ENCODE data around the gene PANK2. TPM values are rescaled to one million over a fixed set of nuclear protein-coding genes. Genes with fewer than 3 reads are reported as not detected.
"Not testable (repeated sequence)": the region's sequence is repeated elsewhere in the genome, so short reads cannot be mapped to it uniquely, and the experiment has no call there.

Gene PANK2
- total RNA-seq, 1 donor from 2014 or later: 68.4 TPM

DNA sequence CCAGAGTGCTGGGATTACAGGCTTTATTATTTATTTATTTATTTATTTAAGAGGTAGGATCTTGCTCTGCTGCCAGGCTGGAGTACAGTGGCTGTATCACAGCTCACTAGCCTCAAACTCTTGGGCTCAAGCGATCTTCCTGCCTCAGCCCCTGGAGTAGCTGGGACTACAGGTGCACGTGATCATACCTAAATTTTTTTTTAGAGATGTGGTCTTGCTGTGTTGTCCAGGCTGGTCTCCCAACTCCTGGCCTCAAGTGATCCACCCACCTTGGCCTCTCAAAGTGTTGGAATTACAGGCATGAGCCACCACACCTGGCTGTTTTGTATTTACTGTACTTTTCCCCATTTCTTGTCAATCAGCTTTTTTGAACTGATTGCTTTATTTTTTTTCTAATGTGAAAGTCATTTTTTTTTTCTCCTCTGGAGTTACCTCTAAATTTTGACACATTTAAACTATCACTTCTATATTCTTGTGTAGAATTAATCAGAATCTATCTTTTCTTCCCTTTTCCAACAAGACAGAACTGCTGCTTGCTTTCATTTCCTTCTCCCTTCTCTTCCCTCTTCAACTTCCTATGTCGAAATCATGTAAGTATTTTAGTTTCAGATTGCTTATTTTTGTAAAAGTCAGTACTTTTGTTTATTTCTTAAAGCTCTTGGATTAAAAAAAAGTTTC lies 12.0 kb downstream of the PANK2 start:
- no peak for DNase-seq (ENCODE audit: low read depth)

DNA sequence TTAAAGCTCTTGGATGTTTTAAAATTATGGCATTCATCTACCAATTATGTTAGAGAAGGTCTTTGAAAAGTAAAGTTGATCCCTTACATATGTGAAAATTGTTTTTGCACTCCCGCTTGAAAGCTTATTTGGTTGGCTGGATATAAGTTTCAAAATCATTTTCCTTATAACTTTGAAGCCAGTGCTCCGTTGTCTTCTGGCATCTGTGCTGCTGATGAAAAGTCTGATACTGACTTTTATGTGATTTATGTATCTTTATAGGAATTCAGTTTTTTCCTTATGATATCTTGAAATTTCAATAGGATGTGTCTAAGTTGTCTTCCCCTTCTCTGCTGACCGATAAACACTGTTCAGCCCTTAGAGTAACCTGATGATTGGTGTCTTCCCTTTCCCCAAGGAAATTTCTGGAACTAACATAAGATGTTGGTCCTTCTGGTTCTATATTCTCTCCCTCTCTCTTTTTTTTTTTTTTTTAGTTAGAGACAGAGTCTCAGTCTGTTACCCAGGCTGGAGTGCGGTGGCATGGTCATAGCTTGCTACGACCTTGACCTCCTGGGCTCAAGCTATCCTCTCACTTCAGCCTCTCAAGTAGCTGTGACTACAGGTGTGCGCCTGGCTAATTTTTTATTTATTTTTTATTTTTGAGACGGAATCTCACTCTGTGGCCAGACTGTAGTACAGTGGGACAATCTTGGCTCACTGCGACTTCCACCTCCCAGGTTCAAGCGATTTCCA lies 12.7 kb downstream of the PANK2 start:
- no peak for DNase-seq (ENCODE audit: low read depth)

DNA sequence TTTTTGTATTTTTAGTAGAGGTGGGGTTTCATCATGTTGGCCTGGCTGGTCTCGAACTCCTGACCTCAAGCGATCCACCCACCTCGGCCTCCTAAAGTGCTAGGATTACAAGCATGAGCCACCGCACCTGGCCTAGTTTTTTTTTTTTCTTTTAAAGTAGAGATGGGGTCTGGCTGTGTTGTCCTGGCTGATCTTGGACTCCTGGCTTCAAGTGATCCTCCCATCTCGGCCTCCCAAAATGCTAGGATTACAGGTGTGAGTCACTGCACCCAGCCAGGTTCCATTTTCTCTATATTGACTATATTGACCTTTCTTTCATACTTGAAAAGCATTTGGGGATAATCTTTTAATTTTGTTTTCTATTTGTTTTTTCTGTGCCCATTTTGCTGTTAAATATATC lies 13.3 kb downstream of the PANK2 start:
- no peak for DNase-seq (ENCODE audit: low read depth)

DNA sequence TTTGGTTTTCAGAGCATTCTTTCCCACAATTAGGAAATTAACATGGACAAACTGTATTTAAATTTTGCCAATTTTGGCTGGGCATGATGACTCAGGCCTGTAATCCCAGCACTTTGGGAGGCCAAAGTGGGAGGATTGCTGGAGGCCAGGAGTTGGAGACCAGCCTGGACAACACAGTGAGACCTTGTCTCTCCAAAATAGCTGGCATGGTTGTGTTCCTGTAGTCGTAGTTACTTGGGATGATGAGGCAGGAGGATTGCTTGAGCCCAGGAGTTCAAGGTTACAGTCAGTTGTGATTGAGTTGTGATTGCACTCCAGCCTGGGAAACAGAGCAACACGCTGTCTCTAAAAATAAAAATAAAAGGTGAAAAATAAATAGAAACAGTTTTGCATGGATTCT lies 15.0 kb downstream of the PANK2 start:
- no peak for DNase-seq (ENCODE audit: low read depth)

DNA sequence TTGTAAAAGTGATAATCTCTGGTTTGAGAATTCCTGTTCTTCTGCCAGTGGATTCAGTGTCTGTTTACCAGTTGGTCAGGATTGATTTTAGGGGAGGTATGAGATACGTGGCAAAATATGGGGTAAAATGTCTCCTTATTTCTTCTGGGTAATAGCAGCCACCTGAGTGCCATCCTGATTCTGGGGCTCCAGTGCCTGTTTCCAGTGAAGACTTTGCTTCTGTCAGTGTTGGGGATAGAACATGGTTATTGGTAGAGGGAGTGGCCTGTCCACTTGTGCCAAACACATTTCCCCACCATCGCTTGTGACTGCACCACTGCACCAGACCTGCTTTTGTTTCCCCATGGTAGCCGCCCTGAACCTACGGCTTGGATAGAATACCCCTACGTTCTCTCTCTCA lies 15.7 kb downstream of the PANK2 start:
- DNase-seq (ENCODE audit: low read depth): no peak

DNA sequence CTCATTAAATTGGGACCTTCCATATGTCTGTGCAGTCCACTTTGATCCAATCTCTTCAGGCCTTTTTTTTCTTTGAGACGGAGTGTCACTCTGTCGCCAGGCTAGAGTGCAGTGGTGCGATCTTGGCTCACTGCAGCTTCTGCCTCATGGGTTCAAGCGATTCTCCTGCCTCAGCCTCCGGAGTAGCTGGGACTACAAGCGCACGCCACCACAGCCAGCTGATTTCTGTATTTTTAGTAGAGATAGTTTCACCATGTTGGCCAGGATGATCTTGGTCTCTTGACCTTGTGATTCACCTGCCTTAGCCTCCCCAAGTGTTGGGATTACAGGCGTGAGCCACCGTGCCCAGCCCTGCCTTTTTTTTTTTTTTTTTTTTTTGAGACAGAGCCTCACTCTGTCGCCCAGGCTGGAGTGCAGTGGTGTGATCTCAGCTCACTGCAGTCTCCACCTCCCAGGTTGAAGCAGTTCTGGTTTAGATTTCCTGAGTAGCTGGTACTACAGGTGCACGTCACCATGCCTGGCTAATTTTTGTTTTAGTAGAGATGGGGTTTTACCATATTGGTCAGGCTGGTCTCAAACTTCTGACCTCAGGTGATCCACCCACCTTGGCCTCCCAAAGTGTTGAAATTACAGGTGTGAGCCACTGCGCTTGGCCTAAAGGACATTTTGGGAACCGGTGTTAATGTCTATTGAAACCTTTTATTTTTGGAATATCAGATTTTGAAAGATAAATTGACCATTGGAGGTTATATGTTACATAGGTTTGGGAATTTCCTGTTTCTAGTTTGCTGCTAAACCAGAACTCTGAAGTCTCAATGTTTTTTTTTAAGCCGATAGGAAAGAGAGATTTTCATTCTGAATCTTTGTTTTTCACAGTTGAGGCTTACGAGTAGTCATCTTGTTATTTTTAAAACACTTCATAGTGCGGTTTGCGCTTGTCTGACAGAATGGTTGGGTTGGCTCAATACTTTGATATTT lies 17.8 kb downstream of the PANK2 start:
- DNase-seq (ENCODE audit: low read depth): not testable (repeated sequence)

DNA sequence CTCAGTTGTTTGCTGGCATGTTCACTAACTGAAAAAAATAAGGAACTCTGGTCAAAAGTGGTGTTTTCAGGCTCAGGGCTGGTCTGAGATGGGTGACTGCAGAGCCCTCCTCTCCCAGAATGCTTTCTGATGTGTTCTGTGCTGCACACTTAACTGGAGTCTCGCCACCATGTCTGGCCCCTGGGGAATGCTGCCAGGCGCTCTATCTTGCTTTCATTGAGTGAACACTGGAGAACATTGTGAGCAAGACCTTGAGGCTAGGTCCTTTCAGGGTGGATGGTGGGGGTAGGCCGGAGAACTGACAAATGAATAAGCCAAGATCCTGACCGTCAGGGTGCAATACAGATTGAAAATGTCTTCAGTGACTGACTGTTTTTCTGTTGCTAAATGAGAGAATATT lies 19.5 kb downstream of the PANK2 start:
- DNase-seq (ENCODE audit: low read depth): no peak

DNA sequence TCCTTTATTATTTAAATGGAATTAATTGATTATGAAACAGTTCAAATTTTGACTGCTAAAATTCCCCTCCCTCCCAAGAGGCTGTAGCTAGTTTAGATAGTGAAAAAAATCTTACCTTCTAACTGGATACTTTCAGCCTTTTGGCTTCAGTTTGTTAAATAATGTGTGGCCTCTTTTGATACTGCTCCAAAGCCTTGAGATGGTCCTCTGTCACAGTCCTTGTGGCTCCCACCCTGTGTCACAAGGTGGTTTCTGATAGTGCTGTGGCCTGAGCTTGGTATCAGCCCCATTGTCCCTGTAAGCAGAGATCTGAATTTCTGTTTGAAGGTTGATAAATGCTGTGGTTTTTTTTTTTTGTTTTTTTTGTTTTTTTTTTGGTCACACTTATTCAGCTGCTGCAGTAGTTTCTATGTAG lies 20.8 kb downstream of the PANK2 start:
- DNase-seq (ENCODE audit: low read depth): no peak

DNA sequence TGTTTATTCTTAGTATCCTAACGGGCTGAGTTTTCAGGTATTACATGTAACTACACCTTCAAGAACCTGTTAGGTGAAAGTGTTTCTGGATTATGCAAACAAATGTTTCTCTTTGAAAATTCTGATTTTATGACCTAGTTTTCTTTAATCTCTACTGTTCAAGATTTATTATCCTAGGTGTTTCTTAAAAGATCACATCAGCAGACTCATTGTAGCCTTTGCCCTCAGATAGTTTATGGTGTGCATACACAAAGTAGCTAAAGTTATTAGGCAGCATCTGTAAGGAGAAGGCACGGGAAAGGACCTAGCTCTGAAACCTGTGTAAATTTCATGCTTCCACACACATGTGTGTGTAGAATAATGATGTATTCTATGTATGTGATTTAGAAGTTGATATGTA lies 21.7 kb downstream of the PANK2 start:
- DNase-seq (ENCODE audit: low read depth): no peak

DNA sequence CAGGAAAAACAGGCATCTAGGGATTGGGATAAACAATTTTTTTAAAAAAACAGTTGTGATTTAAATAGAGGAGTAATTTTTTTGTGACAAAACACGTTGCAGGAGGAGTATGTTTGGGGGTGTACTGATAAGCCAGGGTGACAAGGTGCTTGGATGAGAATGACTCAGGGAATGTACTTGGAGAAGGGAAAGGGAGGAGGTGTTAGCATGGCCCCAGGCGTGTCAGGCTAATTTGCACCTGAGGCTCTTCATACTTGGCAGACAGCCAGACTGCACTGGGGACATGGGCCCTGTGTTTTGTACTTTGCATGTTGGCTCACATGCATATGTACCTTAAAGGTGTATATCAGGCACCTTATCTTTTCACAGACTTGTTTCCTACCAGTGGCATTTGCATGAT lies 22.8 kb downstream of the PANK2 start:
- no peak for DNase-seq (ENCODE audit: low read depth)

DNA sequence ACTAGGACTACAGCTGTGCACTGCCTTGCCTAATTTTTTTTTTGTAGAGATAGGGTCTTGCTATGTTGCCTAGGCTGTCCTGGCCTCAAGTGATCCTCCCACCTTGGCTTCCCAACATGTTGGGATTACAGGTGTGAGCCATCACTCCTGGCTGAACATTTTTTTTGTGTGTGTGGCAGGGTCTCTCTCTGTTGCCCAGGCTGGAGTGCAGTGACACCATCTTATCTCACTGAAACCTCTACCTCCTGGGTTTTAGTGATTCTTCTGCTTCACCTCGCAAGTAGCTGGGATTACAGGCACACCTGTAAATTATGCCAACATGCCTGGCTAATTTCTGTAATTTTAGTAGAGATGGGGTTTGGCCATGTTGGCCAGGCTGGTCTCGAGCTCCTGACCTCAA lies 25.3 kb downstream of the PANK2 start:
- no peak for DNase-seq (ENCODE audit: low read depth)

DNA sequence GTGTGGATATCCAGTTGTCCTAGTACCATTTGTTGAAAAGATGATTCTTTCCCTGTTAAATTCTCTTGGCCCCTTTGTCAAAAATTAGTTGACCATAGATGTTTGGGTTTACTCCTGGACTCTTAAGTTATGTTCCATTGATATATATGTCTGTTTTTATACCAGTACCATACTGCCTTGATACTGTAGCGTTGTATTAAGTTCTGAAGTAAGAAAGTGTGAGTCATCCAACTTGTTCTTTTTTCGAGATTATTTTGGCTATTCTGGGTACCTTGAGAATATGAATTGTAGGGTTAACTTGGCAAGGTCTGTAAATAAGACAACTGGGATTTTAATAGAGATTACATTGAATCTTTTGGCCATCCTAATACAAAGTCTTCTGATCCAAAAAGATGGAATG lies 26.5 kb downstream of the PANK2 start:
- no peak for DNase-seq (ENCODE audit: low read depth)

DNA sequence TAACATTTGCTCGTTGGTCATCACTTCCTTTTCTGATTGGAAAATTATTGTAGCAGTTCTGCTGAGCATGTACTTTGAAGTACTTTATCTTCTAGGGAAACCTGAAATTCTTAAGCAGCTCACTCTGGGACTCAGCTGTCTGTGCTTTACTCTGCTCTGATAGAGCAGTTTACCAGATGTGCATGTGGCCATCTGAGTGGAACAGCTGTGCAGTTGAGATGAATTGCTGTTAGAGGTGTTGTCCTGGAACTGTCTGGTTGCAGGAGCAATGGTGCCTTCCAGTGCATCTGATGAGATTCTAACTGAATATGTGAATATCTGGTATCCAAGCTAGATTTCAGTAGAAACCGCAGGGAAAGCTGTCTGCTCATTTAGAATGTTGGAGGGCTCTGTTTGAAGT lies 27.2 kb downstream of the PANK2 start:
- no peak for DNase-seq (ENCODE audit: low read depth)

DNA sequence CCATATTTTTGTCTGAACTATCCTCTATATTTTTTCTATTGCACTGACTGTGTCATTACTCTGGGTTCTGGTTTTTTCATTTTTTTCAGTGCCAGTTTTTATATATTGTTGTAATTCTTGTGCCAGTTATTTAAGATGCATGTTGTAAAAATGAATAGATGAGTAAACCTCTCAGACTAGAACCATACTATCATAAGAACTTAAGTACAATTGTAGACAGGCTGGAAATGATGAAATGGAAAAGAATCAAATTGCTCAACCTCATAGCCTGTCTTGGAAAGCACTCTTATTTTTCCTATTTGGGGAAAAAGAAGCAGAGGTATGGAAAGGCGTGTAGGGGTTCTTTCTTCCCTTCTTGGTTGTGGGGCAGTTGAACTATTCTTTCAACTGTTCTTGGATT lies 30.2 kb downstream of the PANK2 start:
- no peak for DNase-seq (ENCODE audit: low read depth)

DNA sequence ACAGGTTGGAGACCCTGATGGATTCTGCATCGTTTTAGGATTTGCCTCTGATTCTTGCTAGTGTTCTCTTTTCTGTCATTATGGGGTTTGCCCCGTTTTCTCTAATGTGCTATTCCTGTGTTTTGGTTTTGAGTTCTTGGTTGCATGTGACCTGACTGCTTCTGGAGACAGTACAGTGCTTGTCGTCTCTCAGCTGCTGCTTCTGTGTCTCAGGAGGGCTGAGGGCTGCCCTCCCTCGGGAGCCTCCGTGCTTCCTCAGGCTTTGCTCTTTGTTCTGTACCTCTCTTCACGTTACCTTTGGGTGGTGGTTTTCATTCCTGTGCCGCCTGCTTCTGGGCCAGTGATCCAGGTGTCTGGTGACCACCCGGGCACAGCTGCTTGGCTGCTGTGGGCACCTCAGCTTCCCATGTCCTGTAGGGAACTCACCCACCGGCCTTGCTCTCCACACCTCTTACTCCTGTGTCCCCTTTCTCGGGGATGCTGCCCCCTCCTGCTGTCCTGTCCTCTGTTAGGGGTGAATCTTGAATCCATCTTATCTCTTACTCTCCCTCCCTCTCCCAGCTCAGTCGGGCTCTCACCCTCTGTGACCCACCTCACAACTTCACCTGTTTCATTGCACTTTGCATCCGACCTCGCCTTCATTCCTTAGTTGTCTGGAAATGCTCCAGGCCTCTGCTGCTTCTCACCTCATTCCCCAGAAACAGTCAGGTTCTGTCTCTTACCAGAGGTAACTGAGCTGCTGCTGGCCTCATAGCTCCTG lies 33.2 kb downstream of the PANK2 start:
- DNase-seq (ENCODE audit: low read depth): no peak

DNA sequence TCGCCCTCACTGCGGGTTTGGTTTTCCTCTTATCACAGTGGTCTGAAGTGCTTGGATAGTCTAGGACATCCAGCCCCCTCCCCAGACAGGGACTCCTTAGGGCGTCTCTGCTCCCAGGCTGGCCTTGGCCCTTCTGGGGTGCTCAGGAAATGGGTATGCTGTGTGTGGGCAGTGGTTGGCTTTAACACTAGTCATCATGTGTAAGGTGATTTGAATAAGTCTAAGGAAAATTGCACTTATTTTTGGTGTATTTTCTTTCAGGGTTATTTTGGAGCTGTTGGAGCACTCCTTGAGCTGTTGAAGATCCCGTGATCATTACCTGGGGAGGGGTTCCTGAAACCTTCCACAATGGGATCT lies 33.8 kb downstream of the PANK2 start:
- DNase-seq (ENCODE audit: low read depth): no peak

DNA sequence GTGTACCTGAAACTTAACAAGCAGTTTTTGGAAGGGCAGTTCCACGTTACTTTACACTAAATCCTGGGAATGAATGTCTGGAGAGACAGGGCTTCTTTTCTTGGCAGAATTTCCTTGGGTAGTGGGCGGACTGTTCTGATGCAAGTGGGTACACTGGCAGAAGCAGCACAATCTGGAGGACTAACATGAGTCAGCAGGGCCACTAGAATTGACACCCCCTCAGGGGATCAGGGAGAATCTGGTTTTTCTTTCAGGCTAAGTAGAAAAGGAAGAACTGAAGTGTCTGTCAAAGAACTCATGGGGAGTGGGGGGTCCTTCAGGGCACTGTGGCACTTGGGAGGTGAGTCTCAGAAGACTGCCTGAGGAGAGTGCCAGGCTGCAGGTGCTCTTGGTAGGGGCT lies 34.6 kb downstream of the PANK2 start:
- peak; percentile 58 for DNase-seq (ENCODE audit: low read depth)

DNA sequence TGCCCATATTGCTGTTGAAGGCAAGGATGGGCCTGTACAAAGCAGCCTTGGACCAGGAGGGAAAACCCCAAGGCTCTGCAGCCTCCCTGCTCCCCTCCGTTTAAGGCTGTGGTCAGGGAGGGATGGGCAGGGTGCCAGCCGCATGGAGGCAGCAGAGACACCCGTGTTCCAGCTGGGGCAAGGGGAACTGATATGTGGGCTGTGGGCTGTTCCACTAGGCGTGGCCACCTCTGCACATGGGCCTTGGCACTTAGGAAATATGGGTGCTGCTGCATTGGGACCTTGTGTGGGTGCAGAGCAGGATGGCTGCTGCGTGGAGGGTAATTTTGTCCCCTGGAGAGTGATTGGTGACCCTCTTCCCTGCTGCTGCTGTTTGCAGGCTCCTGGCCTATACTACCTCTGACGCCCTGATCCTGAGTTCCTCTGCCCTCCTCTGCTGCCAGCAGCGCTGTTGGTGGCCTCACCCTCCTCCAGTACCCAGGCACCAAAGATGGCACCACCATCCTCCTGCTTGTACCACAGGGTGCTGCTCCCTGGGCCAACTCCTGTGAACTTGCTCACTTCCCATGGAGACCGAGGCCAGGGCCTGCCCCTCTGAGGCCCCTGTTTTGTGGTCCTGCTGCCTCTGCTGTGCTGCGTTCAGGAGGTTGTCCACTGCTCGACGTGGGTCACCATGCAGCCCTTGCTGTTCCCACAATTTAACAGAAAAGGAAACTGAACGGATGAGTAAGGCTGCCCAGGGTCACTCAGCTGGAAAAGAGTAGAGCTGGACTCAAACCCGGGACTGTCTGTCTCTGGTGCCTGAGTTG lies 35.3 kb downstream of the PANK2 start:
- DNase-seq (ENCODE audit: low read depth): no peak

DNA sequence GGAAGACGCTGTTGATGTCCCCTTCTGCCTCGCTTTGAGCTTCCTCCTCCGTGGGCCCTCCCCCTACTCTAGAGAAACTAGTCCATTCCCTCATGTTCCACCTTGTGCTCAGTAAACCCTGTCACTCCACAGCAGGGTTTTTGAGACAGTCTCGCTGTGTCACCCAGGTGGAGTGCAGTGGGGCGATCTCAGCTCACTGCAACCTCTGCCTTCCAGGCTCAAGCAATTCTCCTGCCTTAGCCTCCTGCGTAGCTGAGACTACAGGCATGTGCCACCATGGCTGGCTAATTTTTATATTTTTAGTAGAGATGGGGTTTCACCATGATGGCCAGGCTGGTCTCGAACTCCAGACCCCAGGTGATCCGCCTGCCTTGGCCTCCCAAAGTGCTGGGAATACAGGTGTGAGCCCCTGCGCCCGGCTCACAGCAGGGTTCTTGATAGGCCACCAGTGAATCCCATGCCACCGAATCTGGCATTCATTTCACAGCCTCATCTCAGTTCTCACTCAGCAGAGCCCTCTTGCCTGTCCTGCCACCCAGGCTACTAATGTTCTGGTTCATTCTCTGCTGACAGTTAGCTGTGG lies 36.0 kb downstream of the PANK2 start:
- DNase-seq (ENCODE audit: low read depth): no peak

DNA sequence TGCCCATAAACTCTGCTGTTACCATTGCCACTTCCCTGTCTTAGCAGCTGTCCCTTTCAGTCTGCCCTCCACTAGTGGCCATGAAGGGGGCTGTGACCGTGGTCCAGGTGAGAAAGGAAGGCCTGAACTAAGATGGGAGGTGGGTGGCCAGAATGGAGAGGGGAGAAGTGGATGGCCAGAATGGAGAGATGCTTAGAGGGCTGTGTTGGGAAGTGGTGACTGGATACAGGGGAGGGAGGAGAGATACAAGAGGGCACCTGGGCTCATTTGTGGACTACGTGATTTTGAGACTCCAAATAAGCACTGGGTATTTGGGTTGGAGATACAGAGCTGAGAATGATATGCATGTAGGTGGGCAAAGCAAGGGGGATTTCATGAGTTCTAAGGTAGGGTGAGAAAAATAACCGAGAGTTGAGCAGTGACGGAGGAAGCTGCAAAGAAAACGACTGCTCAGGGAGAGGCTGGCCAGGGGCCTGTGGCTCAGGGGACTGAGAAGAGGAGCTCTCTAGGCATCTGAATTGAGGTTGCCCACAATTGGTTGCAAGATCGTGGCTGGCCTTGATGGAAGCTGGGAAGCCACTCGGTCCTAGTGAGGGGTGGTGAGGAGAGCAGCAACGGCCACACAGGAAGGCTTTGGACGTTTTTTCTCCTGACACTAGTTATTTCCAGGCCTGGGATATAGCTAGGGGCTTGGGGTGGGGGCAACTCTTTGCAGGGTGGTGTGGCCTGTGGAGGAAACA lies 36.9 kb downstream of the PANK2 start:
- DNase-seq (ENCODE audit: low read depth): no peak

Data from renal cortical epithelial cell (primary cell).